Retinal pigment epithelial cell (primary cell): Measurements from ENCODE around the gene PRKACG.
A peak's percentile ranks its signal among the peaks of the same experiment; 100 is the strongest.
"Not testable (repeated sequence)": the region's sequence is repeated elsewhere in the genome, so short reads cannot be mapped to it uniquely, and the experiment has no call there.

Source experiments
- DNase-seq: peaks from one replicate; pipeline ENCODE4 v3.0.0-alpha.2; 2010; ENCODE audit warnings: low read depth
- H3K4me3 ChIP-seq: 2 replicates; pipeline ENCODE4 v1.5.1; 2011; ENCODE audit warnings: mild to moderate bottlenecking, low read length, control low read depth, moderate library complexity
- TF ChIP-seq, protein P1 (sequence below): conservative IDR thresholded peaks from 2 replicates; pipeline ENCODE4 v1.5.1; 2011; ENCODE audit warnings: low read depth, low read length, control low read depth, inconsistent platforms

Gene PRKACG

DNA sequence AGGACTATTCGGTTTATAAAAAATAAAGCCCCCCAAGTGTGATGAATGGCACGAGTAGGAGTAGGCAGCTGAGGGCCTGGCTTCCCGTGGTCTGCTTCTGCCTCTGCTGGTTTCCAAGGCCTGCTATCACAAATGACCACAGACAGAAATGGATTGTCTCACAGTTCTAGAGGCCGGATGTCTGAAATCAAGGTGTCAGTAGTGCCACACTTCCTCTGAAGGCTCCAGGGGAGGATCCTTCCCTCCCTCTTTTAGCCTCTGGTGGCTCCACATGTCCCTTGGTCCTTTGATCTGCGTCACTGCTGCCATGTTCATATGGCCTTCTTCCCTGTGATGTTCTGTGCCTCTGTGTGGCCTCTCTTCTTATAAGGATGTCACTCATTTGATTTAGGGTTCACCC lies 15.1 kb downstream of the PRKACG start:
- no peak overlapping the region for H3K4me3 ChIP-seq
- TF ChIP-seq, protein P1, sequence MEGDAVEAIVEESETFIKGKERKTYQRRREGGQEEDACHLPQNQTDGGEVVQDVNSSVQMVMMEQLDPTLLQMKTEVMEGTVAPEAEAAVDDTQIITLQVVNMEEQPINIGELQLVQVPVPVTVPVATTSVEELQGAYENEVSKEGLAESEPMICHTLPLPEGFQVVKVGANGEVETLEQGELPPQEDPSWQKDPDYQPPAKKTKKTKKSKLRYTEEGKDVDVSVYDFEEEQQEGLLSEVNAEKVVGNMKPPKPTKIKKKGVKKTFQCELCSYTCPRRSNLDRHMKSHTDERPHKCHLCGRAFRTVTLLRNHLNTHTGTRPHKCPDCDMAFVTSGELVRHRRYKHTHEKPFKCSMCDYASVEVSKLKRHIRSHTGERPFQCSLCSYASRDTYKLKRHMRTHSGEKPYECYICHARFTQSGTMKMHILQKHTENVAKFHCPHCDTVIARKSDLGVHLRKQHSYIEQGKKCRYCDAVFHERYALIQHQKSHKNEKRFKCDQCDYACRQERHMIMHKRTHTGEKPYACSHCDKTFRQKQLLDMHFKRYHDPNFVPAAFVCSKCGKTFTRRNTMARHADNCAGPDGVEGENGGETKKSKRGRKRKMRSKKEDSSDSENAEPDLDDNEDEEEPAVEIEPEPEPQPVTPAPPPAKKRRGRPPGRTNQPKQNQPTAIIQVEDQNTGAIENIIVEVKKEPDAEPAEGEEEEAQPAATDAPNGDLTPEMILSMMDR = no peak
- no peak for DNase-seq

DNA sequence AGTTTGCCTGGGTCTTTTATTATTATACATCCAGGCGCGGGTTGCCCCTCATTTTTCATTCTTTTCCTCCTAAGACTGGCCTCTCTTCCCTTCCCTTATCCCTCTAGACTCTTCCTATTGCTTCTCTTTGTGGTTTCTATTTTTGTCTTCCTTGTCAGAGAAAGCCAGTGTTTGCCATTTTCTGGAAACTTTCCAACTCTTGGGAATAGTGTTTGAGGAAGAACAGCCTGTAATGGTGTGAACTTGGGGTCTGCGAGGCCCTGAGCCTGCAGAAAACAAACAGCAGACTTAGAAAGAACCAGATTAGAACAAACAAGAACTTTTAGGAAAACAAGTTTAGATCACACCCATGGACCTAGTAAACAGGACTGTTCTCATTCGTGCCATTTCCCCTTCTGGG lies 15.5 kb downstream of the PRKACG start:
- H3K4me3 ChIP-seq = no peak overlapping the region
- TF ChIP-seq, protein P1 = no peak
- DNase-seq = no peak

DNA sequence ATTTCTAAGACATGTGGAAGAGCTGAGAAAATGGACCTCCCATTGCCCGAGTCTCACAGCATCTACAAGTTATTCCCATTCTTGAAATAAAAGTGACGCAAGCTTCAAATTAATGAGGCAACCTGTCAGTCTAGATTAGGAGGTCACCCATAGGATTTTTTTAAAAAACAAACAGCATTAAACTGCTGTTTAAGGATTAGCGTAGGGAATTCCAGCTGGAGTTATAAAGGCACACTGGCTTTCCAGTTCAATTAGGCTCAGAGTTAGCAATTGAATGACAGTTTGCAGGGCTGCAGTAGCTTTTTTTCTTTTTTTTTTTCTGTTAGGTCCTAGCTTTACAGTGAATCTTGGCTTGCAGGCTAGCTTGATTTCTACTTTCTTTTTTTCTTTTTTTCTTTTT lies 16.2 kb downstream of the PRKACG start:
- H3K4me3 ChIP-seq = peak overlapping the region; percentile 28
- DNase-seq = peak; percentile 98
- TF ChIP-seq, protein P1 = no peak

DNA sequence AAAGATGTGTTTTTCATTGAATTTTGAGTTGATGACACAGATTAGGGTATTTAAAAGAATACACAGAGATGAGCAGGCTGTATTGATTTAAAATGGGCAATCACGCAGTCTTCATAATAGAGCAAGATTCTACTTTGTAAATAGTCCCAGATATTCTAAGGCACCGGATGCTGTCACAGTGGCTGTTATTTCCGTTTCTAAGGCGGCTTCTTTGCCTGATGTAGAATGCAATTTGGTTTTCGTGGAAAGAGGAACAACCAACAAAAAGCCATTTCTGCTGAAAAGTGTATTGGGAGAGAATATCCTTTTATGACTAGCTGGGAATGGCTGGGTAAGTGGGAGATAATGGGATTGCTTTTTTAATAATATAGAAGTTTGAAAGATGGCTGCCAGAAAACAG lies 17.5 kb downstream of the PRKACG start:
- TF ChIP-seq, protein P1 = no peak
- no peak for DNase-seq
- H3K4me3 ChIP-seq = no peak overlapping the region

DNA sequence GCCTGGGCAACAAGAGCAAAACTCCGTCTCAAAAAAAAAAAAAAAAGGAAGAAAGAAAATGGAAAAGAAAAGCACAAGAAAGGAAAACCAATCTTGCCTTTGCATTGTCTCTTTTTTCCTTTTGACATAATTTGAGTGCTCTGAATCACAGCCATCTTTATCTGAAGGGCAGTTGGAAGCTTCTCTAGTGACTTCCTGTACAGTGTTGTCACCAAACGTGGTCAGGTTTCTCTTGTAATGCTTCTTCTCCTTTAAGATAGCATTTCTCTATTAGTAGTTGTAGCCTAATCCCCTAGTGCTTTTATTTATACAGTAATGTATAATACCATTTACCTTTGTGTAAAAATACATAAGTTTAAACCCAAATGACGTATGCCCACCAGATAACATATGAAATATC lies 18.1 kb downstream of the PRKACG start:
- DNase-seq = no peak
- TF ChIP-seq, protein P1 = no peak
- no peak overlapping the region for H3K4me3 ChIP-seq

DNA sequence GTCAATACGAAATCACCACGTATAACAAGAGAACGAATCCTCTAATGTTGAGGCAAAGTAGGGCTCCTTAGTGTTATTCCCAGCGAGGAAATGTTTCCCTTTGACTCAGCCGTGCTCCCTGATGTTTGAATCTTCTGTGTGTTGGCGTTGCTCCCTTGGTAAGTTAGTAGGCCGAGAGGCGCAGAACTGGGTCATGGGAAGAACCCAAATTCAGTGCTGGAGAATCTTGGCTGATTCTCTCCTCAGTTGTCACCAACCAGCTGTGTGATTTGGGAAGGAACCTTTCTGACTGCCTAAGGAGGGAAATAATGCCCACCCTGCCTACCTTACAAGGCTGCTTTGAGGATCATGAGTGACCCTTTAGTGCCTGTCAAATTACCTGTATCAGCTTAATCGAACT lies 22.5 kb downstream of the PRKACG start:
- no peak overlapping the region for H3K4me3 ChIP-seq
- no peak for DNase-seq
- TF ChIP-seq, protein P1 = no peak

DNA sequence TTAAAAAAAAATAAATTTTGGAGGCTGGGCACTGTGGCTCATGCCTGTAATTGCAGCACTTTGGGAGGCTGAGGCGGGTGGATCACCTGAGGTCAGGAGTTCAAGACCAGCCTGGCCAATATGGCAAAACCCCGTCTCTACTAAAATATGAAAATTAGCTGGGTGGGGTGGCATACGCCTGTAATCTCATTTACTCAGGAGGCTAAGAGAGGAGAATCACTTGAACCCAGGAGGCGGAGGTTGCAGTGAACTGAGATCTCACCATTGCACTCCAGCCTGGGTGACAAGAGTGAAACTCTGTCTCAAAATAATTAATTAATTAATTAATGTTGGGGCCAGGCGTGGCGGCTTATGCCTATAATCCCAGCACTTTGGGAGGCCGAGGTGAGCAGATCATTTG lies 27.0 kb downstream of the PRKACG start:
- DNase-seq, H3K4me3 ChIP-seq: not testable (repeated sequence)
